Immature natural killer cell (primary cell): Measurements from ENCODE around the gene TMEM139. TPM values are rescaled to one million over a fixed set of nuclear protein-coding genes. Genes with fewer than 3 reads are reported as not detected.
"Not testable (repeated sequence)": the region's sequence is repeated elsewhere in the genome, so short reads cannot be mapped to it uniquely, and the experiment has no call there.

Source experiments
- DNase-seq, 3 donors: peaks; one replicate each; pipeline ENCODE4 v3.0.0; 2022; ENCODE audit warnings: mixed read lengths in 1 of 3
- H3K27ac Mint-ChIP-seq, 6 donors: one replicate each; pipeline ENCODE4 v1.8.0; 2020; ENCODE audit warnings: mixed read lengths in 6 of 6, mild to moderate bottlenecking in 5 of 6, inconsistent platforms in 4 of 6, moderate library complexity in 3 of 6
- H3K27me3 Mint-ChIP-seq, 3 donors: one replicate each; pipeline ENCODE4 v1.8.0; 2020 to 2021; ENCODE audit warnings: low read depth in 3 of 3, mild to moderate bottlenecking in 3 of 3, mixed read lengths in 3 of 3, moderate library complexity in 3 of 3, inconsistent platforms in 1 of 3
- H3K36me3 Mint-ChIP-seq, 3 donors: one replicate each; pipeline ENCODE4 v1.8.0; 2020; ENCODE audit warnings: mixed read lengths in 3 of 3, inconsistent platforms in 2 of 3, mild to moderate bottlenecking in 2 of 3
- H3K4me1 Mint-ChIP-seq, 2 donors: one replicate each; pipeline ENCODE4 v1.8.0; 2020; ENCODE audit warnings: inconsistent platforms in 2 of 2, mild to moderate bottlenecking in 2 of 2, mixed read lengths in 2 of 2, moderate library complexity in 1 of 2
- H3K4me3 Mint-ChIP-seq, 5 donors: one replicate each; pipeline ENCODE4 v1.8.0; 2020; ENCODE audit warnings: mild to moderate bottlenecking in 5 of 5, mixed read lengths in 5 of 5, inconsistent platforms in 3 of 5, moderate library complexity in 3 of 5
- H3K9me3 Mint-ChIP-seq, 6 donors: one replicate each; pipeline ENCODE4 v1.8.0; 2020; ENCODE audit warnings: mild to moderate bottlenecking in 6 of 6, mixed read lengths in 6 of 6, inconsistent platforms in 4 of 6, moderate library complexity in 3 of 6
- polyA plus RNA-seq, 3 donors: library from polyadenylated mRNA; unstranded; fragments of 300-500 nt; fragmentation: Illumina TruSeq; gene quantifications; one replicate each; pipeline ENCODE4 v1.2.3, GENCODE V29; 2021

The TMEM139 gene
- polyA plus RNA-seq, 3 donors from 2014 or later = not detected

- H3K27me3 Mint-ChIP-seq, DNase-seq, H3K9me3 Mint-ChIP-seq: not testable (repeated sequence)
- H3K4me3 Mint-ChIP-seq = peak overlapping the region; percentile 87 to 97 (median 95)
- peaks cover 30 to 44% of the 10 kb centered on the region in 2 donors for H3K4me1 Mint-ChIP-seq
- H3K27ac Mint-ChIP-seq = peak overlapping the region; percentile 82 to 95 (median 88)
- peaks cover 5 to 16% (median 7%) of the 10 kb centered on the region in 3 donors for H3K36me3 Mint-ChIP-seq
These were observed 20.6 kb upstream of the TMEM139 start for GRCh38 chr7:143264196-143264568.

GRCh38 chr7:143265017-143265693 lies 19.6 kb upstream of the TMEM139 start:
- Mint-ChIP-seq H3K9me3 (no peaks in the 10 kb centered on the region), H3K27me3 (peaks cover 0 to 3% (median 3%) of the 10 kb centered on the region in 3 donors), H3K36me3 (peaks cover 13 to 26% (median 13%) of the 10 kb centered on the region in 3 donors), H3K4me1 (peaks cover 30 to 44% of the 10 kb centered on the region in 2 donors), H3K4me3 (peak overlapping the region; percentile 13 to 97 (median 33)), H3K27ac (peak overlapping the region in 5 of 6 donors; percentile 21 to 88 (median 45))
- DNase-seq = no peak

GRCh38 chr7:143269251-143269650 lies 15.5 kb upstream of the TMEM139 start:
- H3K4me3 Mint-ChIP-seq = no peak overlapping the region
- H3K36me3 Mint-ChIP-seq = peaks cover 13 to 26% (median 18%) of the 10 kb centered on the region in 3 donors
- H3K27ac Mint-ChIP-seq = peak overlapping the region in 2 of 6 donors; percentile 30 to 52
- DNase-seq = no peak
- H3K9me3 Mint-ChIP-seq = no peaks in the 10 kb centered on the region
- H3K27me3 Mint-ChIP-seq = peaks cover 0 to 3% (median 0%) of the 10 kb centered on the region in 3 donors
- peaks cover 13 to 22% of the 10 kb centered on the region in 2 donors for H3K4me1 Mint-ChIP-seq

- Mint-ChIP-seq H3K4me1 (peaks cover 0 to 2% of the 10 kb centered on the region in 2 donors), H3K27me3 (peaks cover 0 to 2% (median 1%) of the 10 kb centered on the region in 3 donors), H3K4me3 (no peak overlapping the region), H3K9me3 (no peaks in the 10 kb centered on the region), H3K36me3 (peaks cover 12 to 22% (median 18%) of the 10 kb centered on the region in 3 donors), H3K27ac (peak overlapping the region in 1 of 6 donors; percentile 67)
- no peak for DNase-seq
These were observed 13.5 kb upstream of the TMEM139 start for GRCh38 chr7:143271240-143271639.

GRCh38 chr7:143272871-143273270 lies 11.9 kb upstream of the TMEM139 start:
- H3K4me3 Mint-ChIP-seq = no peak overlapping the region
- no peaks in the 10 kb centered on the region for H3K9me3 Mint-ChIP-seq
- DNase-seq = no peak
- H3K4me1 Mint-ChIP-seq = no peaks in the 10 kb centered on the region
- H3K36me3 Mint-ChIP-seq = peaks cover 6 to 21% (median 18%) of the 10 kb centered on the region in 3 donors
- H3K27me3 Mint-ChIP-seq = peaks cover 0 to 2% (median 1%) of the 10 kb centered on the region in 3 donors
- H3K27ac Mint-ChIP-seq = no peak overlapping the region

- Mint-ChIP-seq H3K27ac (peak overlapping the region in 1 of 6 donors; percentile 55), H3K36me3 (no peaks in the 10 kb centered on the region), H3K27me3 (peaks cover 0 to 3% (median 0%) of the 10 kb centered on the region in 3 donors), H3K4me1 (peaks cover 0 to 6% of the 10 kb centered on the region in 2 donors), H3K4me3 (peak overlapping the region in 2 of 5 donors; percentile 12 to 33), H3K9me3 (no peaks in the 10 kb centered on the region)
- DNase-seq = no peak
These were observed 5.3 kb upstream of the TMEM139 start for GRCh38 chr7:143279186-143280098.

- no peak for DNase-seq
- peaks cover 0 to 2% (median under 1%) of the 10 kb centered on the region in 3 donors for H3K27me3 Mint-ChIP-seq
- H3K27ac Mint-ChIP-seq = peak overlapping the region in 1 of 6 donors; percentile 78
- no peaks in the 10 kb centered on the region for H3K9me3 Mint-ChIP-seq
- H3K4me1 Mint-ChIP-seq = peaks cover 0 to 6% of the 10 kb centered on the region in 2 donors
- H3K36me3 Mint-ChIP-seq = no peaks in the 10 kb centered on the region
- H3K4me3 Mint-ChIP-seq = peak overlapping the region in 2 of 5 donors; percentile 12 to 33
These were observed 4.6 kb upstream of the TMEM139 start for GRCh38 chr7:143280160-143280559.

GRCh38 chr7:143280566-143280965 lies 4.2 kb upstream of the TMEM139 start:
- H3K9me3 Mint-ChIP-seq = no peaks in the 10 kb centered on the region
- H3K4me1 Mint-ChIP-seq = peaks cover 0 to 6% of the 10 kb centered on the region in 2 donors
- no peak overlapping the region for H3K27ac Mint-ChIP-seq
- H3K4me3 Mint-ChIP-seq = no peak overlapping the region
- no peaks in the 10 kb centered on the region for H3K36me3 Mint-ChIP-seq
- H3K27me3 Mint-ChIP-seq = peaks cover 0 to 2% (median 2%) of the 10 kb centered on the region in 3 donors
- no peak for DNase-seq

- H3K9me3 Mint-ChIP-seq = no peaks in the 10 kb centered on the region
- H3K4me1 Mint-ChIP-seq = peaks cover 0 to 6% of the 10 kb centered on the region in 2 donors
- no peaks in the 10 kb centered on the region for H3K36me3 Mint-ChIP-seq
- peaks cover 0 to 2% (median 2%) of the 10 kb centered on the region in 3 donors for H3K27me3 Mint-ChIP-seq
- H3K4me3 Mint-ChIP-seq = no peak overlapping the region
- no peak for DNase-seq
- no peak overlapping the region for H3K27ac Mint-ChIP-seq
These were observed 3.2 kb upstream of the TMEM139 start for GRCh38 chr7:143281529-143281928.

GRCh38 chr7:143282124-143282523 lies 2.6 kb upstream of the TMEM139 start:
- H3K4me3 Mint-ChIP-seq = no peak overlapping the region
- H3K36me3 Mint-ChIP-seq = no peaks in the 10 kb centered on the region
- DNase-seq = no peak
- H3K9me3 Mint-ChIP-seq = no peaks in the 10 kb centered on the region
- H3K27me3 Mint-ChIP-seq = peaks cover 0 to 2% (median 2%) of the 10 kb centered on the region in 3 donors
- no peak overlapping the region for H3K27ac Mint-ChIP-seq
- H3K4me1 Mint-ChIP-seq = peaks cover 6 to 9% of the 10 kb centered on the region in 2 donors

- Mint-ChIP-seq H3K4me1 (peaks cover 16 to 17% of the 10 kb centered on the region in 2 donors), H3K27ac (no peak overlapping the region), H3K4me3 (no peak overlapping the region), H3K27me3 (peaks cover 5 to 6% (median 6%) of the 10 kb centered on the region in 3 donors), H3K36me3 (no peaks in the 10 kb centered on the region), H3K9me3 (no peaks in the 10 kb centered on the region)
- DNase-seq = no peak
These were observed 1.4 kb upstream of the TMEM139 start for GRCh38 chr7:143283381-143283780.

GRCh38 chr7:143285470-143285778 lies 666 bp downstream of the TMEM139 start:
- DNase-seq = no peak
- H3K36me3 Mint-ChIP-seq = no peaks in the 10 kb centered on the region
- H3K4me1 Mint-ChIP-seq = peaks cover 29 to 35% of the 10 kb centered on the region in 2 donors
- H3K4me3 Mint-ChIP-seq = peak overlapping the region in 1 of 5 donors; percentile 42
- no peak overlapping the region for H3K27ac Mint-ChIP-seq
- H3K27me3 Mint-ChIP-seq = peaks cover 4 to 9% (median 5%) of the 10 kb centered on the region in 3 donors
- H3K9me3 Mint-ChIP-seq = no peaks in the 10 kb centered on the region

GRCh38 chr7:143285806-143286521 lies 1.2 kb downstream of the TMEM139 start:
- Mint-ChIP-seq H3K4me1 (peaks cover 34 to 40% of the 10 kb centered on the region in 2 donors), H3K27ac (no peak overlapping the region), H3K36me3 (no peaks in the 10 kb centered on the region), H3K4me3 (peak overlapping the region in 1 of 5 donors; percentile 42), H3K27me3 (peaks cover 4 to 9% (median 5%) of the 10 kb centered on the region in 3 donors), H3K9me3 (no peaks in the 10 kb centered on the region)
- no peak for DNase-seq
